Psoas muscle (tissue), 8 donors: ENCODE data around the gene ZNRF1. TPM values are rescaled to one million over a fixed set of nuclear protein-coding genes. Genes with fewer than 3 reads are reported as not detected.

ENCODE experiments used
- ATAC-seq, 4 donors: fragments of 200-7000 bp; cut with Tn5 transposase; one replicate each; pipeline ENCODE4 v1.9.1; 2020; ENCODE audit warnings: moderate library complexity in 3 of 4, mild to moderate bottlenecking in 2 of 4
- DNase-seq, 2 donors: peaks; one replicate each; pipeline ENCODE4 v3.0.0-alpha.2; 2020
- H3K27ac ChIP-seq: fragments of 200-600 bp; one replicate; pipeline ENCODE4 v1.8.0; 2022
- H3K27me3 ChIP-seq, 3 donors: fragments of 200-600 bp in 1 of 3; one replicate each; pipeline versions ENCODE4 v1.6.1 to v1.8.0; 2013 to 2022; ENCODE audit warnings: low read length in 2 of 3, mild to moderate bottlenecking in 2 of 3, moderate library complexity in 1 of 3; ENCODE audit not compliant: insufficient read depth in 3 of 3
- H3K36me3 ChIP-seq, 2 donors: fragments of 200-600 bp in 1 of 2; one replicate each; pipeline versions ENCODE4 v1.6.1 to v1.8.0; 2013 to 2022; ENCODE audit warnings: low read depth in 1 of 2, mild to moderate bottlenecking in 1 of 2, moderate library complexity in 1 of 2; ENCODE audit not compliant: insufficient read depth in 1 of 2
- H3K4me1 ChIP-seq: fragments of 200-600 bp; one replicate; pipeline ENCODE4 v1.8.0; 2022
- H3K4me3 ChIP-seq: fragments of 200-600 bp; one replicate; pipeline ENCODE4 v1.8.0; 2022; ENCODE audit warnings: mild to moderate bottlenecking
- H3K9me3 ChIP-seq: fragments of 200-600 bp; one replicate; pipeline ENCODE4 v1.8.0; 2022
- WGBS, 3 donors: extraction: QIAGEN DNeasy Blood & Tissue Kit; methylation state at CpG; one replicate each; pipeline versions ENCODE4 v1.1.6 to v1.1.7; 2013; 5-methylcytosine and 5-hydroxymethylcytosine counted together
- intact Hi-C, 2 donors: fragments of 100-400 bp; cut with DNase I; formaldehyde crosslinking; loops; one replicate each; pipeline versions ENCODE4 v1.11.0 to v1.14.2; 2022
- polyA plus RNA-seq, 3 donors: library from polyadenylated mRNA; stranded (reverse); fragments of 200-250 nt; gene quantifications; one replicate each; pipeline ENCODE4 v1.2.3, GENCODE V29; 2013
- total RNA-seq, 4 donors: library from RNA; stranded (reverse); fragmentation: NEBNext Ultra II Directional in 2 of 4; extraction: Animal tissue kit (Norgen Biotek cat#: 25700) in 2 of 4; gene quantifications; one replicate each; pipeline versions ENCODE4 v1.2.1 to v1.2.4, GENCODE V29; 2021 to 2023
- TF ChIP-seq, protein P1 (sequence below): fragments of 200-600 bp; IDR thresholded peaks from one replicate; pipeline ENCODE4 v1.8.0; 2022; ENCODE audit warnings: antibody characterized with exemption
- donor health status: healthy with polysubstance abuse.
- donor health status: DM: no; HTN: no; CAD: no; lungs with moderate emphysema.
- donor health status: Bipolar disorder and iron deficiency.
- donor health status: healthy.
- donor health status: DM: yes; HTN: yes; CAD: no.
- donor health status: DM: no; HTN: no; CAD: no.
- donor health status: DM: no; HTN: no; CAD: no.
- donor health status: DM: yes; HTN: yes; CAD: no.

ZNRF1 gene
- total and polyA plus RNA-seq, 7 donors = 6.7 to 57.0 (median 27.4) TPM

DNA sequence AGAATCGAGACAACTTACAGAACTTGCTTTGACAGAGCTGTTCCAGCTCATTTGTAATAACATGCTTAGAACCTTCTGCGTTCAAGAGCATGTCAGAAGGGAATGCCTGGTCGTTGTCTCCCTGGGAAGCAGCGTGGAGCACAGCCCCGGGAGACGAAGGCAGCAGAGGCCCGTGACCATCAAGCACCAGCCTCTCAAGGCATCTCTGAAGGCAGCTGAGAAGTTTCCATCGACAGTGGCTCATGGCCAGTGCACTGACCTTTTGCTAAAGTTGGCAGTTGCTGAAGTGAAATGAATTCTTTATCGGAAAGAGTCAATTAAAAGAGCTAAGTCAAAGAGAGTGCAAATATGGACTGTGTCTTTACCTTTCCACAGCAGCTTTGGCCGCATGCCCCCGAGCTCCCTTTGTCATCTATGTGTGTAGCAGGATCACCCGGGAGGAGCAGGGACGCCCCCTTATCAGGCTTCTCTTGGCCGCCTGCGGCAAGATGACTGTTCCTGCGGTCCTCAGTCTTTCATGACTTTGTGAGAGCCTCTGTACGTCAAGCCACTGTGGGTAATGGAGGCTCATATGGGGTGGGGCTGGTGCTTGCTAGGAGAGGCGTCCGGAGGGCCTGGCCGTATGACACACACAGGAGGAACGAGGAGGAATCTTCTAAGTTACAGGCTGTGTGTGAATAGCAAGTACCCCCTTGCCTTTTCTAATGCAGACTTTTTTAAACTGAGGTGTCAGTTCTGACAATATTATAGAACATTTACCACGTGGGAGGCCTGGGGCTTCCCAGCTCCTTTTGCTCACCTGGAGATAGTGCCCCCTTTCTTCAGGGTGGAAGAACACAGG, 63.5 kb downstream of the ZNRF1 start:
- Histone ChIP-seq H3K4me1 (peaks cover 50% of the 10 kb centered on the region), H3K27ac (peak overlapping the region; percentile 70), H3K27me3 (no peaks in the 10 kb centered on the region), H3K4me3 (peak overlapping the region; percentile 11), H3K9me3 (no peaks in the 10 kb centered on the region), H3K36me3 (no peaks in the 10 kb centered on the region)
- TF ChIP-seq, protein P1, sequence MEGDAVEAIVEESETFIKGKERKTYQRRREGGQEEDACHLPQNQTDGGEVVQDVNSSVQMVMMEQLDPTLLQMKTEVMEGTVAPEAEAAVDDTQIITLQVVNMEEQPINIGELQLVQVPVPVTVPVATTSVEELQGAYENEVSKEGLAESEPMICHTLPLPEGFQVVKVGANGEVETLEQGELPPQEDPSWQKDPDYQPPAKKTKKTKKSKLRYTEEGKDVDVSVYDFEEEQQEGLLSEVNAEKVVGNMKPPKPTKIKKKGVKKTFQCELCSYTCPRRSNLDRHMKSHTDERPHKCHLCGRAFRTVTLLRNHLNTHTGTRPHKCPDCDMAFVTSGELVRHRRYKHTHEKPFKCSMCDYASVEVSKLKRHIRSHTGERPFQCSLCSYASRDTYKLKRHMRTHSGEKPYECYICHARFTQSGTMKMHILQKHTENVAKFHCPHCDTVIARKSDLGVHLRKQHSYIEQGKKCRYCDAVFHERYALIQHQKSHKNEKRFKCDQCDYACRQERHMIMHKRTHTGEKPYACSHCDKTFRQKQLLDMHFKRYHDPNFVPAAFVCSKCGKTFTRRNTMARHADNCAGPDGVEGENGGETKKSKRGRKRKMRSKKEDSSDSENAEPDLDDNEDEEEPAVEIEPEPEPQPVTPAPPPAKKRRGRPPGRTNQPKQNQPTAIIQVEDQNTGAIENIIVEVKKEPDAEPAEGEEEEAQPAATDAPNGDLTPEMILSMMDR = no peak
- WGBS, 3 donors = 43 to 55% (median 45%) methylated on average over 22 of the region's 22 CpGs
- DNase-seq (peak; percentile 35 to 59), ATAC-seq (peak in 3 of 4 donors; percentile 60 to 72 (median 65))
- intact Hi-C loops = loop anchor here in 1 of 2 donors (5.0 kb wide), 1 partner anchor 45 kb away; no protein-coding TSS in a partner anchor

DNA sequence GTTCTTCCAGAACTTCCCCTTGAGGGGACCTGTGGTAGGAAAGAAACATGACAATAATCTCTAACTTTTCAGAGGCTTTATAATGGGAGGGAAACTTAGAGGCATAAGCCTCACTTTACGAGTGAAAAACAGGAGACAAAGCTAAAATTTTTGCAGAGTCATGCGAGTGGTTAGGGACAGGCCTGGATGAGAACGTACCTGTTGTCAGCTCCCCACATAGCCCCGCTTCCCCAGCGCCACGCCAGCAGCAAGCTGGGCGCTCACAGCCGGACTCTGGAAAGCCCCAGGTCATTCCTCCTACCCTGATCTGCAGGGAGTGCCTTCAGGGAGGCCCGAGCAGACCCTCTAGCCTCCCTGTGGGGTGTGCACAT, 64.1 kb downstream of the ZNRF1 start:
- TF ChIP-seq, protein P1 = no peak
- 89 to 94% (median 90%) methylated on average over 9 of the region's 9 CpGs for WGBS, 3 donors
- Histone ChIP-seq H3K9me3 (no peaks in the 10 kb centered on the region), H3K4me3 (no peak overlapping the region), H3K27ac (peak overlapping the region; percentile 70), H3K27me3 (no peaks in the 10 kb centered on the region), H3K36me3 (no peaks in the 10 kb centered on the region), H3K4me1 (peaks cover 49% of the 10 kb centered on the region)
- DNase-seq (no peak), ATAC-seq (peak in 2 of 4 donors; percentile 19 to 20)
- intact Hi-C loops = loop anchor here in 1 of 2 donors (5.0 kb wide), 1 partner anchor 44 kb away; no protein-coding TSS in a partner anchor

DNA sequence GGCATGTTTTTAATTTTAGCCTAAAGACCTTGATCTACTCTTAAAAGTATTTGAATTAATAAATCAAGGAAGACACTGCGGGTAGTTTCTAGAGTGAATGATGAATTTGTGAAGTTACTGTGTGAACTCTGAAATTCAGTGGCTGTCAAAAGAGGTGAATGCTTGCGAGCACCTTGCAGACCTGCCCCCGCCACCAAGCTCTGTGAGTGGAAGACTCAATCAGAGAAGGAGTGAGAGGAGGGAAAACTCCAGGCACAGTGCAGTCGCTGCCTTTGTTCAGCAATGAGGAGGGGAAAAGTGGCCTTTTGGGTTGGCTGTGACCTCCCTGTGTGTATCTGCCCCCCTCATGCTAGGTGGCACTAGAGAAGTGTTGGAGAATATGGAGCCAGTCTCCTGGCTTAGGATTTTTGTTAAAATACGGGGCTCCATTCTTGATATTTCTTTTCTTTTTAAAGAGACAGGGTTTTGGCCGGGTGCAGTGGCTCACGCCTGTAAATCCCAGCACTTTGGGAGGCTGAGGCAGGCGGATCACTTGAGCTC, 64.8 kb downstream of the ZNRF1 start:
- H3K4me1 ChIP-seq = peaks cover 46% of the 10 kb centered on the region
- ATAC-seq (peak in 1 of 4 donors; percentile 31), DNase-seq (no peak)
- no peak overlapping the region for H3K4me3 ChIP-seq
- H3K27me3 ChIP-seq = no peaks in the 10 kb centered on the region
- TF ChIP-seq, protein P1 = no peak
- no peaks in the 10 kb centered on the region for H3K36me3 ChIP-seq
- no peaks in the 10 kb centered on the region for H3K9me3 ChIP-seq
- intact Hi-C loops = loop anchor here in 1 of 2 donors (5.0 kb wide), 1 partner anchor 44 kb away; no protein-coding TSS in a partner anchor
- no peak overlapping the region for H3K27ac ChIP-seq
- WGBS, 3 donors = 88 to 94% (median 88%) methylated on average over 8 of the region's 8 CpGs

DNA sequence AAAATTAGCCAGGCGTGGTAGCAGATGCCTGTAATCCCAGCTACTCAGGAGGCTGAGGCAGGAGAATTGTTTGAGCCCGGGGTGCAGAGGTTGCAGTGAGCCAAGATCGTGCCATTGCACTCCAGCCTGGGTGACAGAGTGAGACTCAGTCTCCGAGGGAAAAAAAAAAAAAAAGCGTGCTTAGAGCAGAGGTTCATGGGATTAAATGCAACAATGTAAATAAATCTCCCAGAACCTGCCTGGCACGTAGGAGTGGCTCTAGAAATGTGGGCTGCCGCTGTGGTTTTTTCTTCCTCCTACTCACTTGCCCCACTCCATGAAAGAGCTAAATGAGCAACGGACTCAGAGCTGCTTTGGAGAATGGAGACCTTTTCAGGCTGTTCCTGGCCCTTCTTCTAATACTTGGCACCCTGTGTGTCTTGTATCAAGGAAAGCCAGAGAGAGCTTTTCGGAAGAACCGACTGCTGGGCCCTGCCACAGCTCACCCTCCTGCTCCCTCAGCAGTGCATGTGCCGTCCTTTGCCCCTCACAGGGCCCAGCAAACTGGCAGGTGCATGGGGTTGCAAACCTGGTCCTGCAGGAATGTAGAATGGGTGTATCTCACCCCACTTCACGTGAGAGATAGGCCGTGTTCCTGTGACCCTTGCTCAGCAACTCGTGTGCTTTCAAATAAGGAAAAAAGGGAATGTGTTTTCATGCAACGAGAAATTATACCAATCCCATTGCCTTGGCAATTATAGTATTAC, 65.8 kb downstream of the ZNRF1 start:
- H3K27me3 ChIP-seq = no peaks in the 10 kb centered on the region
- H3K4me1 ChIP-seq = peaks cover 47% of the 10 kb centered on the region
- 51 to 77% (median 59%) methylated on average over 15 of the region's 15 CpGs for WGBS, 3 donors
- ATAC-seq (peak in 1 of 4 donors; percentile 2), DNase-seq (no peak)
- TF ChIP-seq, protein P1 = no peak
- H3K4me3 ChIP-seq = no peak overlapping the region
- H3K27ac ChIP-seq = no peak overlapping the region
- H3K9me3 ChIP-seq = no peaks in the 10 kb centered on the region
- intact Hi-C loops = loop anchor here in 1 of 2 donors (5.0 kb wide), 1 partner anchor 43 kb away; no protein-coding TSS in a partner anchor
- H3K36me3 ChIP-seq = no peaks in the 10 kb centered on the region
